Measurements from ENCODE around the gene CPB2. TPM values are rescaled to one million over a fixed set of nuclear protein-coding genes. Genes with fewer than 3 reads are reported as not detected.

The CPB2 gene
- total RNA-seq, 2 donors from 2014 or later: 0.85 TPM; not detected in 1

DNA sequence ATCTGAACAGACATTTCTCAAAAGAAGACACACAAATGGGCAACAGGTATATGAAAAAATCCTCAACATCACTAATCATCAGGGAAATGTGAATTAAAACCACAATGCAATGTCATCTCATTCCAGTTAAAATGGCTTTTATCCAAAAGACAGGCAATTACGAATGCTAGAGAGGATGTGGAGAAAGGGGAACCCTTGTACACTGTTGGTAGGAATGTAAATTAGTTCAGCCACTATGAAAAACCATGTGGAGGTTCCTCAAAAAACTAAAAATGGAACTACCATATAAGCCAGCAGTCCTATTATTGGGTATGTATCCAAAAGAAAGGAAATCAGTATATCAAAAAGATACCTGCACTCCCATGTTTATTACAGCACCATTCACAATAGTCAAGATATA lies 27.6 kb downstream of the CPB2 start:
- intact Hi-C loops (cut with DNase I): no loop called here
- no peak overlapping the region for H3K4me3 ChIP-seq
- no peak for TF ChIP-seq POLR2A (IDR thresholded peaks at IDR 0.05)
- no peak for TF ChIP-seq POLR2AphosphoS5 (IDR thresholded peaks at IDR 0.05)
- no peak for TF ChIP-seq CTCF (IDR thresholded peaks at IDR 0.05)
- DNase-seq (ENCODE audit: low spot score): no peak
- no peaks in the 10 kb centered on the region for H3K36me3 ChIP-seq
- no peaks in the 10 kb centered on the region for H3K9me3 ChIP-seq
- no peaks in the 10 kb centered on the region for H3K27me3 ChIP-seq (replicated peaks; ENCODE audit: insufficient read depth)
- WGBS: 75% methylated on average over 1 of the region's 1 CpG
- H3K4me1 ChIP-seq (replicated peaks): no peaks in the 10 kb centered on the region
- H3K27ac ChIP-seq: no peak overlapping the region

GRCh38 chr13:46076827-46077226 lies 28.0 kb downstream of the CPB2 start:
- no peaks in the 10 kb centered on the region for H3K36me3 ChIP-seq
- H3K27me3 ChIP-seq (replicated peaks; ENCODE audit: insufficient read depth): no peaks in the 10 kb centered on the region
- H3K4me1 ChIP-seq (replicated peaks): no peaks in the 10 kb centered on the region
- intact Hi-C loops (cut with DNase I): no loop called here
- 75% methylated on average over 3 of the region's 3 CpGs for WGBS
- TF ChIP-seq CTCF (IDR thresholded peaks at IDR 0.05) (no peak), POLR2AphosphoS5 (IDR thresholded peaks at IDR 0.05) (no peak), POLR2A (IDR thresholded peaks at IDR 0.05) (no peak)
- no peak for DNase-seq (ENCODE audit: low spot score)
- no peak overlapping the region for H3K27ac ChIP-seq
- no peak overlapping the region for H3K4me3 ChIP-seq
- H3K9me3 ChIP-seq: no peaks in the 10 kb centered on the region

DNA sequence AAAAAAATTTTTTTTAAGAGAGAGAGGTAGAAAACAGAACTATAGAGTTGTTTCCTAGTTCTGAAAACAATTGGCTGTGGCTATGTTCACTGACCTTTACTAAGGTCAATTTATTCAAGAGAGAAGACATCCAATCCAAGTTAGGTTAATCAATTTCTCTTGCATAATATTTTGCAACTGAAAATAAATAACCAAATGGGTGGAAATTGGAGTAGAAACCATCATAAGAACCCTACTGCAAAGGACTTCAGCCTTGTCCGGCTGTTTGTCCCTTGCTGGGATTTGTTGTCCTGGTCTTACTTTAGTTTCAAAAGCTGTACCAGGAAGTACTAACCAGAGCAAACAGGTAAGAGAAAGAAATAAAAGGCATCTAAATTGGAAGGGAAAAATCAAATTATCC lies 29.0 kb downstream of the CPB2 start:
- Histone ChIP-seq H3K27ac (no peak overlapping the region), H3K36me3 (no peaks in the 10 kb centered on the region), H3K4me3 (no peak overlapping the region), H3K27me3 (replicated peaks; ENCODE audit: insufficient read depth) (no peaks in the 10 kb centered on the region), H3K4me1 (replicated peaks) (no peaks in the 10 kb centered on the region), H3K9me3 (no peaks in the 10 kb centered on the region)
- 97% methylated on average over 1 of the region's 1 CpG for WGBS
- intact Hi-C loops (cut with DNase I): no loop called here
- no peak for TF ChIP-seq POLR2A (IDR thresholded peaks at IDR 0.05)
- no peak for TF ChIP-seq POLR2AphosphoS5 (IDR thresholded peaks at IDR 0.05)
- TF ChIP-seq CTCF (IDR thresholded peaks at IDR 0.05): no peak
- DNase-seq (ENCODE audit: low spot score): no peak

- 80% methylated on average over 5 of the region's 5 CpGs for WGBS
- Histone ChIP-seq H3K27ac (no peak overlapping the region), H3K9me3 (no peaks in the 10 kb centered on the region), H3K4me3 (no peak overlapping the region), H3K27me3 (replicated peaks; ENCODE audit: insufficient read depth) (no peaks in the 10 kb centered on the region), H3K4me1 (replicated peaks) (no peaks in the 10 kb centered on the region), H3K36me3 (no peaks in the 10 kb centered on the region)
- intact Hi-C loops (cut with DNase I): no loop called here
- no peak for DNase-seq (ENCODE audit: low spot score)
- TF ChIP-seq CTCF (IDR thresholded peaks at IDR 0.05): no peak
- TF ChIP-seq POLR2AphosphoS5 (IDR thresholded peaks at IDR 0.05): no peak
Observed at GRCh38 chr13:46071590-46072249, 33.1 kb downstream of the CPB2 start.

DNA sequence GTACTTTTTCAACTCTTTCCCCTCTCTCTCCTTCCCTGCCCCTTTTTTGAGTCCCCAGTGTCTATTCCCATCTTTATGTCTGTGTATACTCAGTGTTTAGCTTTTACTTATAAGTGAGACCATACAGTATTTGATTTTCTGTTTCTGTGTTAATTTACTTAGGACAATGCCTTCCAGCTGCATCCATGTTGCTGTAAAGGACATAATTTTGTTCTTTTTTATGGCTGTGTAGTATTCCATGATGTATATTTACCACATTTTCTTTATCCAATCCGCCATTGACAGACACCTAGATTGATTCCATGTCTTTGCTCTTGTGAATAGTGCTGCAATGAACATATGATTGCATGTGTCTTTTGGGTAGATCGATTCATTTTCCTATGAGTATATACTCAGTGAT lies 41.5 kb downstream of the CPB2 start:
- Histone ChIP-seq H3K27me3 (replicated peaks; ENCODE audit: insufficient read depth) (no peaks in the 10 kb centered on the region), H3K9me3 (no peaks in the 10 kb centered on the region), H3K4me3 (no peak overlapping the region), H3K36me3 (no peaks in the 10 kb centered on the region), H3K4me1 (replicated peaks) (no peaks in the 10 kb centered on the region), H3K27ac (no peak overlapping the region)
- TF ChIP-seq POLR2AphosphoS5 (IDR thresholded peaks at IDR 0.05) (no peak), POLR2A (IDR thresholded peaks at IDR 0.05) (no peak), CTCF (IDR thresholded peaks at IDR 0.05) (no peak)
- DNase-seq (ENCODE audit: low spot score): no peak
- WGBS: 98% methylated on average over 2 of the region's 2 CpGs
- intact Hi-C loops (cut with DNase I): no loop called here

All from prostate gland (tissue), 2 donors.